HepG2 (cell line): ENCODE measurements around the gene ADM. TPM values are rescaled to one million over a fixed set of nuclear protein-coding genes. Genes with fewer than 3 reads are reported as not detected.

ENCODE experiments used
- CBX2 ChIP-seq, 2 experiments: fragments of 200-600 bp in 1 of 2; sonication (generic); formaldehyde crosslinking in 1 of 2; IDR thresholded peaks; 2 replicates each; pipeline versions ENCODE4 v1.7.0 to v1.8.1; 2018 to 2022; ENCODE audit warnings: low read depth in 2 of 2, low read length in 1 of 2, mild to moderate bottlenecking in 1 of 2, missing genetic modification reagents in 1 of 2
- CEBPG ChIP-seq: IDR thresholded peaks from 2 replicates; pipeline ENCODE4 v1.6.1; 2016
- EP300 ChIP-seq, 3 experiments: sonication (generic) in 1 of 3; formaldehyde crosslinking in 1 of 3; IDR thresholded peaks; 2 replicates each; pipeline versions ENCODE4 v1.5.1 to v1.6.1; 2011 to 2020; ENCODE audit warnings: low read depth in 2 of 3, low read length in 2 of 3, borderline replicate concordance in 1 of 3, improper control_type of control experiment in 1 of 3, mild to moderate bottlenecking in 1 of 3, missing genetic modification reagents in 1 of 3, moderate library complexity in 1 of 3
- ESRRA ChIP-seq: sonication (generic); formaldehyde crosslinking; IDR thresholded peaks from 2 replicates; pipeline ENCODE4 v1.5.1; 2020; ENCODE audit warnings: mild to moderate bottlenecking, low read depth, missing genetic modification reagents
- FOSL2 ChIP-seq: sonication (generic); formaldehyde crosslinking; IDR thresholded peaks from 2 replicates; pipeline ENCODE4 v1.4.0; 2020; ENCODE audit warnings: missing genetic modification reagents
- FOXA1 ChIP-seq, 2 experiments: fragments of 450-650 bp in 1 of 2; sonication (generic) in 1 of 2; formaldehyde crosslinking in 1 of 2; IDR thresholded peaks; 2 replicates each; pipeline versions ENCODE4 v1.4.0 to v1.6.1; 2016 to 2020; ENCODE audit warnings: missing genetic modification reagents in 1 of 2
- FOXC1 ChIP-seq: sonication (generic); formaldehyde crosslinking; IDR thresholded peaks from 2 replicates; pipeline ENCODE4 v1.8.0; 2022; ENCODE audit warnings: mild to moderate bottlenecking, missing genetic modification reagents, borderline replicate concordance
- HHEX ChIP-seq: IDR thresholded peaks from 2 replicates; pipeline ENCODE4 v1.6.1; 2016; ENCODE audit warnings: control low read depth
- HOXA5 ChIP-seq: sonication (generic); formaldehyde crosslinking; IDR thresholded peaks from 2 replicates; pipeline ENCODE4 v1.4.0; 2020; ENCODE audit warnings: missing genetic modification reagents
- KDM2A ChIP-seq: sonication (generic); formaldehyde crosslinking; IDR thresholded peaks from 2 replicates; pipeline ENCODE4 v1.4.0; 2020; ENCODE audit warnings: low read depth, missing genetic modification reagents, borderline replicate concordance
- KDM5B ChIP-seq: sonication (generic); formaldehyde crosslinking; IDR thresholded peaks from 2 replicates; pipeline ENCODE4 v1.4.0; 2020; ENCODE audit warnings: missing genetic modification reagents, mild to moderate bottlenecking, borderline replicate concordance
- MED8 ChIP-seq: sonication (generic); formaldehyde crosslinking; IDR thresholded peaks from 2 replicates; pipeline ENCODE4 v1.8.1; 2023; ENCODE audit warnings: mild to moderate bottlenecking, missing genetic modification reagents; ENCODE audit not compliant: insufficient replicate concordance
- MEF2D ChIP-seq: sonication (generic); formaldehyde crosslinking; IDR thresholded peaks from 2 replicates; pipeline ENCODE4 v1.5.1; 2020; ENCODE audit warnings: mild to moderate bottlenecking, missing genetic modification reagents
- MIER2 ChIP-seq: IDR thresholded peaks from 2 replicates; pipeline ENCODE4 v1.6.1; 2016; ENCODE audit warnings: missing biosample characterization, missing genetic modification reagents
- NCOA5 ChIP-seq: sonication (generic); formaldehyde crosslinking; IDR thresholded peaks from 2 replicates; pipeline ENCODE4 v1.4.0; 2020; ENCODE audit warnings: missing genetic modification reagents
- TAF1 ChIP-seq: sonication (generic); formaldehyde crosslinking; IDR thresholded peaks from 2 replicates; pipeline ENCODE4 v1.4.0; 2020; ENCODE audit warnings: missing genetic modification reagents
- THAP11 ChIP-seq: IDR thresholded peaks from 2 replicates; pipeline ENCODE4 v1.6.1; 2016; ENCODE audit warnings: missing biosample characterization, missing genetic modification reagents
- TSC22D2 ChIP-seq: sonication (generic); formaldehyde crosslinking; IDR thresholded peaks from 2 replicates; pipeline ENCODE4 v1.5.1; 2020; ENCODE audit warnings: missing genetic modification reagents, mild to moderate bottlenecking, borderline replicate concordance
- ZBTB21 ChIP-seq: sonication (generic); formaldehyde crosslinking; IDR thresholded peaks from 2 replicates; pipeline ENCODE4 v1.4.0; 2020; ENCODE audit warnings: missing genetic modification reagents
- ZBTB42 ChIP-seq: sonication (generic); formaldehyde crosslinking; IDR thresholded peaks from 2 replicates; pipeline ENCODE4 v1.5.0; 2020; ENCODE audit warnings: mild to moderate bottlenecking, missing genetic modification reagents
- ZFY ChIP-seq: sonication (generic); formaldehyde crosslinking; IDR thresholded peaks from 2 replicates; pipeline ENCODE4 v1.4.0; 2020; ENCODE audit warnings: missing genetic modification reagents
- ZNF205 ChIP-seq: IDR thresholded peaks from 2 replicates; pipeline ENCODE4 v1.6.1; 2018; ENCODE audit warnings: missing biosample characterization, missing genetic modification reagents
- ZNF263 ChIP-seq: sonication (generic); formaldehyde crosslinking; IDR thresholded peaks from 2 replicates; pipeline ENCODE4 v1.4.0; 2020; ENCODE audit warnings: missing genetic modification reagents
- ZNF350 ChIP-seq: sonication (generic); formaldehyde crosslinking; IDR thresholded peaks from 2 replicates; pipeline ENCODE4 v1.4.0; 2020; ENCODE audit warnings: mild to moderate bottlenecking, low read depth, missing genetic modification reagents, borderline replicate concordance
- ZNF414 ChIP-seq: sonication (generic); formaldehyde crosslinking; IDR thresholded peaks from 2 replicates; pipeline ENCODE4 v1.5.0; 2020; ENCODE audit warnings: missing genetic modification reagents
- ZNF572 ChIP-seq: sonication (generic); formaldehyde crosslinking; IDR thresholded peaks from 2 replicates; pipeline ENCODE4 v1.5.1; 2020; ENCODE audit warnings: mild to moderate bottlenecking, missing genetic modification reagents
- ZNF616 ChIP-seq: sonication (generic); formaldehyde crosslinking; IDR thresholded peaks from 2 replicates; pipeline ENCODE4 v1.5.0; 2020; ENCODE audit warnings: low read depth, mild to moderate bottlenecking, missing genetic modification reagents
- ZNF891 ChIP-seq: sonication (generic); formaldehyde crosslinking; IDR thresholded peaks from 2 replicates; pipeline ENCODE4 v1.5.0; 2020; ENCODE audit warnings: mild to moderate bottlenecking, missing genetic modification reagents
- polyA plus RNA-seq, 8 experiments: library from polyadenylated mRNA; depleted of rRNA in 3 of 8; stranded (reverse) in 7 of 8; unstranded in 1 of 8; fragments of >200 nt; fragmentation: Illumina TruSeq in 4 of 8; extraction: Trizol in 4 of 8; gene quantifications; 2 replicates each; pipeline versions ENCODE4 v1.2.1 to v1.2.3, GENCODE V29; 2011 to 2016; ENCODE audit warnings: low read depth in 4 of 8, missing spikeins in 1 of 8, mixed read lengths in 1 of 8; ENCODE audit not compliant: insufficient read depth in 1 of 8
- total RNA-seq, 5 experiments: library from RNA; depleted of rRNA; stranded (reverse); fragments of >200 nt; fragmentation: Illumina TruSeq; extraction: Trizol; gene quantifications; 2 replicates each; pipeline ENCODE4 v1.2.3, GENCODE V29; 2016; ENCODE audit warnings: low read depth in 1 of 5
- TF ChIP-seq, protein P1 (sequence below): sonication (generic); formaldehyde crosslinking; IDR thresholded peaks from 2 replicates; pipeline ENCODE4 v1.5.1; 2020; ENCODE audit warnings: mild to moderate bottlenecking, missing genetic modification reagents, moderate library complexity

The ADM gene
- total and polyA plus RNA-seq, 2 of the 13 experiments (the other 11 are each of a cell fraction or from before 2014, with no cell fraction given), result 10.7 to 26.1 TPM

DNA sequence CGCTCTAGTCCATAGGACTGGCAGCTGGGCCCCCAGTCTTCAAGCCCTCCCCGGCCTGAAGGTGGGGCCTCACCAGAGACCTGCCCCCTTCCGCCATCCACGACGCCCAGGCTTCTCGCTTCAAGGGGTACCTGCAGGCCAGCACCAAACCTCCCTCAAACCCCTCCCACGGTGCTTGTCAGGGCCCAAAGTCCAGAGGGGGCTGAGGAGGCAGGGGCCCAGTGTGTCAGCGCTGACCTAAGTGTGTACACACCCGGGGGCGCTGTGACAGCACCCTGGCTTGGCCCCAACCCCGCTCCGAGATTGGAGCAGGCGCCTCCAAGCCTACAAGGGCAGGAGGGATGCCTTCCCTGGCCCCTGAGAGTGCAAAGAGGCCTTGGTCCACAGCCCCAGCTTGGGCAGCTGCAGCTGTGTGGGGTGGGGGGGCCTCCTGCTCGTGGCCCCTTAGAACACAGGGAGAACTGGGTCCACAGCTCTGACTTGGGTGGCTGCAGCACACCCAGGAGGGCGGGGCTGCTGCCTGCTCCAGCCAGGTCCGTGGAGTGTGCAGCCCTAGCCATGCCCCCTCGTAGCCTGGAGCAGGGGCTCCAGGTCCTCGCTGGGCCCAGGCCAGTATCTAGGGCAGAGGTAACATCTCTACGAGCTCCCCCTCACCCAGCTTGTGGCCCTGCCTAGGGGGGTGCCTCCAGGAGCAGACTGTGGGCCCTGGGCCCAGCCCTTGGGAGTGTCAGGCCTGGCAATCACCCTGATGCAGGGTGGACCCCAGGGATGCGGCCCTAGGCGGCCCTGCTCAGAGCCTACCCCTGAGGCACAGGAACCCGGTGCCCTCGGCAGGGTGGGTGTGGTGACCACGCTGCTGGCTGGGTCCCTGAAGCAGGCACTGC lies 15.8 kb upstream of the ADM start (continued):
- peak; percentile 77; the same call in 1 of the 2 replicates for TF ChIP-seq ZNF414 (CRISPR knock-in tag)
- TF ChIP-seq FOXA1 (IDR thresholded peaks at IDR 0.05), result no peak
- TF ChIP-seq FOXA1 (CRISPR knock-in tag; IDR thresholded peaks at IDR 0.05), result peak; percentile 97
- TF ChIP-seq EP300 (IDR thresholded peaks at IDR 0.05; ENCODE audit: low read depth in 2 of 2, low read length in 2 of 2), result peak in 1 of 2 experiments; percentile 79; a peak in 2 of 4 replicates
- TF ChIP-seq EP300 (CRISPR knock-in tag; IDR thresholded peaks at IDR 0.05; ENCODE audit: borderline replicate concordance), result peak; percentile 67; the same call in 1 of the 2 replicates
- TF ChIP-seq MEF2D, result peak; percentile 74; the same call in 1 of the 2 replicates
- TF ChIP-seq, protein P1, sequence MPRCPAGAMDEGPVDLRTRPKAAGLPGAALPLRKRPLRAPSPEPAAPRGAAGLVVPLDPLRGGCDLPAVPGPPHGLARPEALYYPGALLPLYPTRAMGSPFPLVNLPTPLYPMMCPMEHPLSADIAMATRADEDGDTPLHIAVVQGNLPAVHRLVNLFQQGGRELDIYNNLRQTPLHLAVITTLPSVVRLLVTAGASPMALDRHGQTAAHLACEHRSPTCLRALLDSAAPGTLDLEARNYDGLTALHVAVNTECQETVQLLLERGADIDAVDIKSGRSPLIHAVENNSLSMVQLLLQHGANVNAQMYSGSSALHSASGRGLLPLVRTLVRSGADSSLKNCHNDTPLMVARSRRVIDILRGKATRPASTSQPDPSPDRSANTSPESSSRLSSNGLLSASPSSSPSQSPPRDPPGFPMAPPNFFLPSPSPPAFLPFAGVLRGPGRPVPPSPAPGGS (CRISPR knock-in tag), result peak; percentile 45
- peak; percentile 80 for TF ChIP-seq KDM2A (CRISPR knock-in tag)
- no peak for TF ChIP-seq NCOA5 (CRISPR knock-in tag)
- TF ChIP-seq CEBPG (CRISPR knock-in tag), result peak; percentile 27; the same call in 1 of the 2 replicates
- TF ChIP-seq ZBTB21 (CRISPR knock-in tag), result peak; percentile 17; the same call in 1 of the 2 replicates
- peak; percentile 67 for TF ChIP-seq THAP11 (CRISPR knock-in tag)
- TF ChIP-seq ESRRA (CRISPR knock-in tag), result peak; percentile 42; the same call in 1 of the 2 replicates
- TF ChIP-seq MED8 (CRISPR knock-in tag), result peak; percentile 46
- 0 out of 2 replicates have a peak, but pooled peaks have one; percentile 42 for TF ChIP-seq ZNF572 (CRISPR knock-in tag)
- 0 out of 2 replicates have a peak, but pooled peaks have one; percentile 17 for TF ChIP-seq ZNF616 (CRISPR knock-in tag)
- TF ChIP-seq HOXA5 (CRISPR knock-in tag), result peak; percentile 52; the same call in 1 of the 2 replicates
- TF ChIP-seq TSC22D2 (CRISPR knock-in tag), result no peak
- peak; percentile 53; the same call in 1 of the 2 replicates for TF ChIP-seq ZNF205 (CRISPR knock-in tag)
- no peak for TF ChIP-seq ZNF263 (CRISPR knock-in tag)
- peak; percentile 44; the same call in 1 of the 2 replicates for TF ChIP-seq MIER2
- peak; percentile 20; the same call in 1 of the 2 replicates for TF ChIP-seq HHEX (CRISPR knock-in tag)
- peak; percentile 59; the same call in 1 of the 2 replicates for TF ChIP-seq FOXC1 (CRISPR knock-in tag)
- peak; percentile 72 for TF ChIP-seq ZFY
- TF ChIP-seq TAF1 (CRISPR knock-in tag), result no peak
- TF ChIP-seq KDM5B (CRISPR knock-in tag), result peak; percentile 77
- TF ChIP-seq CBX2 (IDR thresholded peaks at IDR 0.05; ENCODE audit: low read depth, low read length), result no peak
- TF ChIP-seq CBX2 (CRISPR knock-in tag; IDR thresholded peaks at IDR 0.05; ENCODE audit: low read depth), result no peak
- peak; percentile 82 for TF ChIP-seq FOSL2 (CRISPR knock-in tag)
- TF ChIP-seq ZBTB42 (CRISPR knock-in tag), result no peak; the same call in 1 of the 2 replicates
- TF ChIP-seq ZNF350 (CRISPR knock-in tag), result peak; percentile 90; the same call in 1 of the 2 replicates
- TF ChIP-seq ZNF891 (CRISPR knock-in tag), result 0 out of 2 replicates have a peak, but pooled peaks have one; percentile 32
